GM12891 (cell line): Measurements from ENCODE around the gene NEURL4.

Source experiments
- DNase-seq: peaks from one replicate; pipeline ENCODE4 v3.0.0; 2011; ENCODE audit warnings: low spot score; ENCODE audit not compliant: insufficient read length
- FAIRE-seq: peaks from 2 replicates; lab custom pipeline; 2011; peaks lifted over from hg19 to GRCh38; lab: Jason Lieb, UNC
- PAX5 ChIP-seq: IDR thresholded peaks from 2 replicates; pipeline ENCODE4 v1.6.1; 2011; ENCODE audit warnings: low read length, moderate library complexity, mild to moderate bottlenecking; ENCODE audit not compliant: insufficient read depth, severe bottlenecking
- POLR2A ChIP-seq: IDR thresholded peaks from 2 replicates; pipeline ENCODE4 v1.6.1; 2011; ENCODE audit warnings: low read depth, low read length, control low read depth
- POLR2AphosphoS5 ChIP-seq: IDR thresholded peaks from 2 replicates; pipeline ENCODE4 v1.6.1; 2011; ENCODE audit warnings: low read depth, low read length, control low read depth
- POU2F2 ChIP-seq: IDR thresholded peaks from 2 replicates; pipeline ENCODE4 v1.6.1; 2011; ENCODE audit warnings: low read depth, mild to moderate bottlenecking, control low read depth, low read length, moderate library complexity
- SPI1 ChIP-seq: IDR thresholded peaks from 2 replicates; pipeline ENCODE4 v1.6.1; 2011; ENCODE audit warnings: low read depth, low read length, control low read depth
- TAF1 ChIP-seq: IDR thresholded peaks from 2 replicates; pipeline ENCODE4 v1.6.1; 2011; ENCODE audit warnings: low read depth, low read length, control low read depth

Gene NEURL4

GRCh38 chr17:7357381-7357780 lies 28.2 kb upstream of the NEURL4 start:
- no peak for DNase-seq
- no peak for TF ChIP-seq PAX5
- no peak for TF ChIP-seq TAF1
- no peak for TF ChIP-seq POLR2AphosphoS5
- TF ChIP-seq POU2F2: no peak
- TF ChIP-seq POLR2A: no peak
- no peak for TF ChIP-seq SPI1
- FAIRE-seq: no peak

GRCh38 chr17:7356756-7357155 lies 27.6 kb upstream of the NEURL4 start:
- DNase-seq (no peak), FAIRE-seq (no peak)
- TF ChIP-seq PAX5 (no peak), SPI1 (no peak), TAF1 (no peak), POU2F2 (no peak), POLR2AphosphoS5 (no peak), POLR2A (no peak)

- DNase-seq: peak; percentile 83
- TF ChIP-seq TAF1: no peak
- TF ChIP-seq POLR2AphosphoS5: no peak
- TF ChIP-seq POU2F2: no peak
- no peak for TF ChIP-seq PAX5
- peak; percentile 5; the same call in 1 of the 2 replicates for TF ChIP-seq SPI1
- FAIRE-seq: peak; percentile 99
These were observed 27.0 kb upstream of the NEURL4 start for GRCh38 chr17:7356072-7356549.

- FAIRE-seq: no peak
- DNase-seq: no peak
- TF ChIP-seq SPI1: no peak
- no peak for TF ChIP-seq PAX5
- TF ChIP-seq POLR2A: no peak
- no peak for TF ChIP-seq TAF1
- TF ChIP-seq POLR2AphosphoS5: no peak
- TF ChIP-seq POU2F2: no peak
These were observed 26.4 kb upstream of the NEURL4 start for GRCh38 chr17:7355573-7355972.

GRCh38 chr17:7355053-7355452 lies 25.9 kb upstream of the NEURL4 start, which contains the start of gene TMEM95:
TMEM95 (plus strand) TSS chr17:7355156; CDS start chr17:7355205, 49 bp downstream.
- FAIRE-seq (no peak), DNase-seq (no peak)
- no peak for TF ChIP-seq POU2F2

- FAIRE-seq: peak; percentile 78
- no peak for DNase-seq
- TF ChIP-seq POLR2A (no peak), POU2F2 (peak; percentile 56; the same call in 1 of the 2 replicates)
These were observed 25.2 kb upstream of the NEURL4 start for GRCh38 chr17:7354262-7354843.

- TF ChIP-seq SPI1 (no peak), POU2F2 (no peak), POLR2AphosphoS5 (no peak), TAF1 (no peak), PAX5 (no peak), POLR2A (no peak)
- no peak for DNase-seq
- no peak for FAIRE-seq
These were observed 23.9 kb upstream of the NEURL4 start for GRCh38 chr17:7352910-7353635.

- TF ChIP-seq POU2F2 (no peak), TAF1 (no peak), PAX5 (no peak), SPI1 (no peak), POLR2A (no peak), POLR2AphosphoS5 (no peak)
- FAIRE-seq: no peak
- no peak for DNase-seq
These were observed 23.4 kb upstream of the NEURL4 start for GRCh38 chr17:7352503-7352889.

- TF ChIP-seq TAF1 (peak; percentile 29; the same call in 1 of the 2 replicates), POU2F2 (no peak), PAX5 (peak; percentile 14), POLR2AphosphoS5 (0 out of 2 replicates have a peak, but pooled peaks have one; percentile 7), SPI1 (no peak), POLR2A (no peak)
- DNase-seq (peak; percentile 90), FAIRE-seq (peak; percentile 91)
These were observed 22.7 kb upstream of the NEURL4 start, which contains the start of gene KCTD11 for GRCh38 chr17:7351665-7352502. KCTD11 (plus strand) TSS chr17:7352162.
